NCI-H2107 treated with DMSO at 0.1 percent for 48 hours (cell line): ENCODE measurements around the gene STK35.

Source experiments
- DNase-seq: peaks from one replicate; lab custom pipeline; 2025; ENCODE audit not compliant: unreplicated experiment; lab: John Stamatoyannopoulos, UW

Gene STK35

GRCh38 chr20:2133318-2134183 is 31.9 kb downstream of the STK35 start:
- DNase-seq, result no peak

DNA sequence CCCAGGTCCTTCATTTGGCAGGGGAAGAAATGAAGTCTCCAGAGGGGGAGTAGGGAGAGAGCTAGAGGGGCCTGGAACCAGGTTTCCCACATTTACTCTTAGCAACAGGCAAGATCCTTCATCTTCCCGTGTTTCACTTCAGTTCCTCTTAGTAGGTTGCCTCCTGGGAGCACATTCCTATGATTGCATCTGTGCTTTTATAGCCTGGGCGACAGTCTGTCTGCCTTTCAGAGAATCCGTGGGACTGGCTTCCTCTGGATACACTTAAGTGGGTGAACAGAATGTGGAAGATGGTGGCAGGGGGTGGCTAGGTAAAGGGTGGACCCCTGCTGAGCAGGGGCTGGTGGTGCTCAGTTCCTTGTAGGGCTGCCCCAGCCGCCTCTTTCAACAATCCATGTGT is 33.4 kb downstream of the STK35 start:
- DNase-seq, result no peak

GRCh38 chr20:2136275-2136674 is 34.6 kb downstream of the STK35 start:
- peak; percentile 1 for DNase-seq

GRCh38 chr20:2137552-2138201 is 36.0 kb downstream of the STK35 start:
- no peak for DNase-seq

DNA sequence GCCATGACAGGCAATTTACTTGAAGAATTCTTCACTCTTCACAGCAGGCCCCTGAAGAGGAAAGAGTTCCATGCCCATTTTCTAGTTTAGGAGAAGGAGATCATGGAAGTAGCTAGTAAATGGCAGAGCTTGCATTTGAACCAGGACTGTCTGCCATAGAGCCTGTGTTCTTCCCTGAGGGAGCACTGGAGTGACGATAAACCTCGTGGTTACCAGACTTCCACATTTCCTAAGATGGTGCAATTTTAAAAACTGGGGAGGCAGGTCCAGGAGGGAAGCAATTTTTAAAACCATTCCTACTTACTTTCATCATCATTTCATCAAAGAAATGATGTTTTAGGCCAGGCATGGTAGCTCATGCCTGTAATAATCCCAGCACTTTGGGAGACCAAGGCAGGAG is 36.8 kb downstream of the STK35 start:
- DNase-seq, result no peak

DNA sequence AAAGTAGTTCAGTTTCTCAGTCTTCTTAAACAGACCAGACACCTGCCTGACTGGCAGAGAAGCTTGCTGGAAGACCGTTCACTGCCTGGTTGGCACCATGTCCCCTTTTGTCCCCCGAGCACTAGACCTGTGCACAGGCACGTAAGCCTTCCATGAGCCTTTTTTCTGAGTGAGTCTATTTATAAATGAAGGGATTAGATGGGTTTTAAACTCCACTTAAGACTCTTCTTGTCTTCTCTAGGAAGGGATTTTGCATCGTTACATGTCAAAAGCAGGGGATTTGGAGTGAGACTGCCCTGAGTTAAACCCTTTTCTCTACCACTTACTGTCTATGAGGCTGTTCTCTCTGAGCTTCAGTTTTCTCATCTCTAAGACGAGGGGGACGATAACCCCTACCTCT is 37.6 kb downstream of the STK35 start:
- DNase-seq, result no peak

GRCh38 chr20:2139736-2140135 is 38.1 kb downstream of the STK35 start:
- no peak for DNase-seq

DNA sequence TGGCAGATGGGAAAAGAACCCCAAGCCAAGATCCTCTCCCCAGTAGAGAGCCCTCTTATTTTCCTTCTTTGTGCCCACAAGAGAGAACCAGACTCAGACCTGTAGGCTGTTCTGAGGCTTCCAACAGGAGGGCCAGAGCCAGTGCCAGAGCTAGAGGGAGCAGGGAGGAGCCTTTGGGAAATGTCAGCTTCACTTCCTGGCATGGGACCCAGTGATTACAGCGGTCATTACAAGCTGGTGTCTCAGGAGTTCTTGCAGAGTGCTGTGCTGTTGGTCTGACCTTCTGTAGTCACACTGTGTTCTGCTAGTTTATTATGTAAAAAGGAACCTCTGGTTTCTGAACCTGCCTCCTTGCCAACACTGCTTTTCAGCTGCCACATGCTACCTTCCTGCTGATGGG is 38.9 kb downstream of the STK35 start:
- no peak for DNase-seq

DNA sequence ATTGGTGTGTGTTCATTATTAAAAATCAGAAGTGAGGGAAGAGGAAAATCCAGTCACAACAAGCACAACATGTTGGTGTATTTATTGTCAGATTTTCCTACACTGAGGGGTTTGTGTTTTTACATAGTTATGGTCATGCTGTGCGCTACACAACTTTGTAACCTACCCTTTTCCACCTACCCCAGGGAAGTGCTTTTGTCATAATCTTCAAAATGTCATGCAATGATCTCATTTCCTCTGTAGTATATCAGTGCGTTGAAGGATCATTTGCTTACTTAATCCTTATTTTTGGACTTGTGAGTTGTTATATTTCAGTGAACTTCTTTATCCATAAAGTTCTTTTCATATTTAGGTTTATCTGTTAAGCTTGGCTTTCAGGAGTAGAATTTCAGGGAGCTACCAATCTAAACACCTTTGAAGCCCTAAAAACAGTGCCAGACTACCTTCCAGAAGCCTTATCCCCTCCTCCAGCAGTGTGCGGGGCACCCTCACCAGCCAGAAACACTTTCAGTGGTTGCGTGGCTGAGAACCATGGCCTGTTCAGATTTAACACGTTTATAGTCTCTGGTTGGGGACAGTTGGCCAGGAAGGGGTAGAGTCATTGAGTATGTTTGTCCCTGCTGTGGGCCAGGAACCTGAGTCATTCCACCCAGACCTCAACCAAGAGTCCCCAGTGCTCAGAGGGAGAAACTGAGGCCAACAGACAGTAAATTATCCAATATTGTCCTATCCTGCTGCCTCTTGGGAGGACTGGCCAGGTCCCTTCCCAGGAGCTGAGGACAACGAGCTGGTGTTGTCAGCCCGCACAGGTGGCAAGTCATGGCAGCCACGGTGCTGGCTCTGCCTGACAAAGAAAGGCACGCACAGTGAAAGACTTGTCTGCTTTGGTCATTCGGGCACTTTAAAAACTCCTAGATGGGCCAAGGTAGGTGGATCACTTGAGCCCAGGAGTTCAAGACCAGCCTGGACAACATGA is 40.3 kb downstream of the STK35 start:
- DNase-seq, result no peak

GRCh38 chr20:2142649-2143048 is 41.0 kb downstream of the STK35 start:
- no peak for DNase-seq

DNA sequence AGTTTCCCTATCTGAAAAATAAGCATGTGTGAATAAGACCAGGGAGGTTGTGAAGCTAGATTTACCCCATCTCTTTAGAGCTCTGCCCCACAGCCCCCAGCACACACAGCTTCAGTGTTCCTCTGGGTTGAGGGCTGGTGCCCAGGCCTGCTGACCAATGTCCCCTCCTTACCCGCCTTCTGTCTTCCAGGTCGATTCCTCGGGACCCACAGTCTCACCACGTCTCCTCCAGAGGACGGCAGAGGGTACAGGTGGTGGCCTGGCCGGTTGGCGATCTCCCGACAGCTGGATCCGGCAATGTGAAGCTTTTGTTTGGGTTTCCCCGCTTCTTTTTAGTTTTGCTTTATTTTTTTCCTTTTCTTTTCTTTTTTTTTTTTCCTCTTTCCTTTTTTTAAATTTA is 42.0 kb downstream of the STK35 start:
- DNase-seq, result no peak

GRCh38 chr20:2144850-2145249 is 43.2 kb downstream of the STK35 start:
- DNase-seq, result no peak

GRCh38 chr20:2145376-2145775 is 43.7 kb downstream of the STK35 start:
- no peak for DNase-seq

- no peak for DNase-seq
Observed at GRCh38 chr20:2146080-2146867, 44.6 kb downstream of the STK35 start.

DNA sequence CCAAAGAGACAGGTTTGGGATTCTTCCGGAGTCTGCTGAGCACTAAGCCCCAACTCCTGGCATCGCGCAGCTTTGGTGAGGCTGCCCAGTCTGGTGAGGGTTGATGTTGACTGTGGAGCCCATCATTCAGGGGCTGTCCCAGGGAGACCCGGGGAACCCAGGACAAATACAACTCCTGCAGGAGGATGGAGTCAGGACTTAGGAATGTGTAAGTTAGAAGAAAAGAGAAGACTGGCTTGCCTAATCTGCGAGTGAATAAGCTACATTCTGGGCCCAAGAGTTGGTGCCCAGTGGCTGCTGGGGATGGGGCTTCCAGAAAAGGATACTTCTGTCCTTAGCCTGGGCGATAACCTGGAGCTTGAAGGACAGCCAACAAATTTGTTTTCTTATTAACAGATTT is 47.9 kb downstream of the STK35 start:
- no peak for DNase-seq

- DNase-seq, result no peak
Observed at GRCh38 chr20:2150660-2151059, 49.0 kb downstream of the STK35 start.

DNA sequence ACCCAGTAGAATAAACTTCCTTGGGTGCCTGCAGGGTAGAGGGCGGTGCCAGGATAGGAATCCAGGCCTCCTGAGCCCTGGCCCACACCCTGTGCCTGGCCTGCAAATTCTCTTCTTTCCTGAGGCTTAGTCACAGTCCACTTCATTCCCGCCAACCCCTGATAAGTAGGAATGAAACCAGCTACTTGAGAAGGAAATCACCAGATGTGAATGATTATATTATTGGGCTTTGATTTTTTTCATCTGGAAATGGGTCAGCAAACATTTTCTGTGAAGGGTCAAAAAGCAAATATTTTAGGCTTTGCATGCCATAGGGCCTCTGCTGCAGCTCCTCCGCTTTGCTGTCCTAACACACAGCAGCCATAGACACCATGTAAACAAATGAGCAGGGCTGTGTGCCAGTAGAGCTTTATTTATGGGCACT is 50.2 kb downstream of the STK35 start:
- DNase-seq, result no peak

GRCh38 chr20:2152317-2152716 is 50.7 kb downstream of the STK35 start:
- no peak for DNase-seq

DNA sequence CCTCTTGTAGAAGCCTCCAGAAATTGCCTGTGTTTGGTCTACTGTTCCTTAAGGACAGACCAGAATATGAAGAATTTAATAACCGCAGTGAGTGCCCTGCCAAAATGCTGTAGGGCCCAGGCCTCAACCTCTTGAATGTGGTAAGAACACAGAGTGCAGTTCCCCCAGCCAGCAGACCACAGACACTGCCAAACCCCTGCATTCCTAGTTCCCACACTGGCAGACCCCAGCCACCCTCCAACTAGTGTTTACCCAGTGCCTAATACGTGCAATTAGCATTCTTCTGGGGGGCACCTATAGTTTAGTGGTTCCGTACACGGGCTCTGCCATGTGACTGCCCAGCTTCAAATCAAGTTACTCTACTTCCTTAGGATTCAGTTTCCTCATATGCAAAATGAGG is 51.7 kb downstream of the STK35 start:
- DNase-seq, result no peak

GRCh38 chr20:2156224-2156623 is 54.6 kb downstream of the STK35 start:
- no peak for DNase-seq
